Left lung (tissue), 10 donors: ENCODE measurements around the gene KCNS3. TPM values are rescaled to one million over a fixed set of nuclear protein-coding genes. Genes with fewer than 3 reads are reported as not detected.
A peak's percentile ranks its signal among the peaks of the same experiment; 100 is the strongest.

Experiments
- ATAC-seq: fragments of 200-7000 bp; cut with Tn5 transposase; one replicate; pipeline ENCODE4 v1.9.1; 2020; ENCODE audit warnings: moderate library complexity
- DNase-seq, 4 donors: peaks; one replicate each; pipeline ENCODE4 v3.0.0-alpha.2; 2013 to 2020
- H3K27ac ChIP-seq, 2 donors: fragments of 200-600 bp; sonication (generic) in 1 of 2; one replicate each; pipeline versions ENCODE4 v1.5.0 to v1.8.0; 2020 to 2021
- H3K27me3 ChIP-seq, 2 donors: fragments of 200-600 bp; sonication (generic) in 1 of 2; one replicate each; pipeline versions ENCODE4 v1.5.0 to v1.8.0; 2020 to 2021
- H3K36me3 ChIP-seq, 2 donors: fragments of 200-600 bp; sonication (generic) in 1 of 2; one replicate each; pipeline versions ENCODE4 v1.5.0 to v1.8.0; 2020 to 2021
- H3K4me1 ChIP-seq, 2 donors: fragments of 200-600 bp; one replicate each; pipeline ENCODE4 v1.8.0; 2021
- H3K4me3 ChIP-seq, 2 donors: fragments of 200-600 bp; sonication (generic) in 1 of 2; one replicate each; pipeline versions ENCODE4 v1.5.0 to v1.8.0; 2020 to 2021; ENCODE audit warnings: mild to moderate bottlenecking in 1 of 2
- H3K9me3 ChIP-seq, 2 donors: fragments of 200-600 bp; sonication (generic) in 1 of 2; one replicate each; pipeline versions ENCODE4 v1.5.0 to v1.8.0; 2020 to 2021
- CTCF ChIP-seq, 2 donors: fragments of 200-600 bp; sonication (generic) in 1 of 2; IDR thresholded peaks; one replicate each; pipeline versions ENCODE4 v1.5.0 to v1.8.0; 2021; ENCODE audit warnings: antibody characterized with exemption in 2 of 2
- intact Hi-C, 2 donors: fragments of 100-400 bp; cut with DNase I; formaldehyde crosslinking; loops; one replicate each; pipeline versions ENCODE4 v1.11.2 to v1.14.2; 2022
- polyA plus RNA-seq, 6 donors: library from polyadenylated mRNA; unstranded; fragments of 120-200 nt; gene quantifications; one replicate each; pipeline ENCODE4 v1.2.1, GENCODE V29; 2013; ENCODE audit not compliant: insufficient read length in 6 of 6
- total RNA-seq, 2 donors: library from RNA; stranded (reverse); fragmentation: NEBNext Ultra II Directional; extraction: Animal tissue kit (Norgen Biotek cat#: 25700); gene quantifications; one replicate each; pipeline ENCODE4 v1.2.1, GENCODE V29; 2021
- donor health status: DM: no; HTN: yes; CAD: no.
- donor health status: DM: no; HTN: no; CAD: no.

KCNS3 gene
- total and polyA plus RNA-seq, 8 donors = 23.0 to 48.2 (median 31.0) TPM

- Histone ChIP-seq H3K4me1 (no peaks in the 10 kb centered on the region), H3K9me3 (no peaks in the 10 kb centered on the region), H3K4me3 (no peak overlapping the region), H3K36me3 (no peaks in the 10 kb centered on the region), H3K27me3 (no peaks in the 10 kb centered on the region), H3K27ac (no peak overlapping the region)
- no peak for TF ChIP-seq CTCF (IDR thresholded peaks at IDR 0.05)
- DNase-seq (no peak), ATAC-seq (no peak)
- intact Hi-C loops = no loop called here
Observed at GRCh38 chr2:17966798-17967197, 88.3 kb downstream of the KCNS3 start.

GRCh38 chr2:17969661-17970060, 91.2 kb downstream of the KCNS3 start:
- no peak overlapping the region for H3K4me3 ChIP-seq
- H3K27me3 ChIP-seq = no peaks in the 10 kb centered on the region
- ATAC-seq (no peak), DNase-seq (no peak)
- TF ChIP-seq CTCF (IDR thresholded peaks at IDR 0.05) = no peak
- intact Hi-C loops = no loop called here
- H3K9me3 ChIP-seq = no peaks in the 10 kb centered on the region
- no peaks in the 10 kb centered on the region for H3K36me3 ChIP-seq
- H3K27ac ChIP-seq = no peak overlapping the region
- H3K4me1 ChIP-seq = no peaks in the 10 kb centered on the region

GRCh38 chr2:17971531-17972125, 93.2 kb downstream of the KCNS3 start:
- H3K4me1 ChIP-seq = peaks cover 0 to 5% of the 10 kb centered on the region in 2 donors
- peak overlapping the region in 1 of 2 donors; percentile 46 for H3K27ac ChIP-seq
- no peaks in the 10 kb centered on the region for H3K36me3 ChIP-seq
- no peak overlapping the region for H3K4me3 ChIP-seq
- no peak for TF ChIP-seq CTCF (IDR thresholded peaks at IDR 0.05)
- DNase-seq = peak in 1 of 4 donors; percentile 19
- peak; percentile 60 for ATAC-seq
- intact Hi-C loops = no loop called here
- H3K9me3 ChIP-seq = no peaks in the 10 kb centered on the region
- H3K27me3 ChIP-seq = no peaks in the 10 kb centered on the region

GRCh38 chr2:17972991-17973390, 94.5 kb downstream of the KCNS3 start:
- ATAC-seq (no peak), DNase-seq (no peak)
- H3K27me3 ChIP-seq = no peaks in the 10 kb centered on the region
- peaks cover 0 to 9% of the 10 kb centered on the region in 2 donors for H3K4me1 ChIP-seq
- H3K4me3 ChIP-seq = no peak overlapping the region
- no peak overlapping the region for H3K27ac ChIP-seq
- TF ChIP-seq CTCF (IDR thresholded peaks at IDR 0.05) = no peak
- intact Hi-C loops = no loop called here
- H3K36me3 ChIP-seq = no peaks in the 10 kb centered on the region
- H3K9me3 ChIP-seq = no peaks in the 10 kb centered on the region

- no peak for ATAC-seq
- no peak overlapping the region for H3K4me3 ChIP-seq
- peaks cover 0 to 9% of the 10 kb centered on the region in 2 donors for H3K4me1 ChIP-seq
- no peak for DNase-seq
- no peaks in the 10 kb centered on the region for H3K27me3 ChIP-seq
- no peaks in the 10 kb centered on the region for H3K36me3 ChIP-seq
- H3K9me3 ChIP-seq = no peaks in the 10 kb centered on the region
- intact Hi-C loops = no loop called here
- H3K27ac ChIP-seq = no peak overlapping the region
- TF ChIP-seq CTCF (IDR thresholded peaks at IDR 0.05) = no peak
Observed at GRCh38 chr2:17975401-17975800, 96.9 kb downstream of the KCNS3 start.
